Gastroesophageal sphincter (tissue), 3 donors: Measurements from ENCODE around the gene C4orf50.

Experiments
- CTCF ChIP-seq, 4 experiments: fragments of 200-600 bp in 2 of 4; fragments of 450-650 bp in 2 of 4; sonication (generic) in 1 of 4; IDR thresholded peaks; one replicate each; pipeline ENCODE4 v1.5.1; 2017 to 2019; ENCODE audit warnings: antibody characterized with exemption in 4 of 4, mild to moderate bottlenecking in 2 of 4, moderate library complexity in 2 of 4
- EP300 ChIP-seq: sonication (generic); formaldehyde crosslinking; IDR thresholded peaks from one replicate; pipeline ENCODE4 v1.6.1; 2017; ENCODE audit warnings: antibody characterized with exemption, mild to moderate bottlenecking
- POLR2A ChIP-seq, 2 donors: fragments of 450-650 bp; IDR thresholded peaks; one replicate each; pipeline ENCODE4 v1.6.1; 2017; ENCODE audit warnings: antibody characterized with exemption in 2 of 2, mild to moderate bottlenecking in 2 of 2, moderate library complexity in 1 of 2
- POLR2AphosphoS5 ChIP-seq: sonication (generic); formaldehyde crosslinking; IDR thresholded peaks from one replicate; pipeline ENCODE4 v1.6.1; 2017; ENCODE audit warnings: antibody characterized with exemption

GRCh38 chr4:5865896-5866599, 152.2 kb downstream of the C4orf50 start:
- no peak for TF ChIP-seq CTCF (IDR thresholded peaks at IDR 0.05)
- no peak for TF ChIP-seq POLR2AphosphoS5
- no peak for TF ChIP-seq POLR2A (IDR thresholded peaks at IDR 0.05)
- no peak for TF ChIP-seq EP300
